GM12891 (cell line): ENCODE measurements around the gene RNF187.

ENCODE experiments used
- POLR2A ChIP-seq: IDR thresholded peaks from 2 replicates; pipeline ENCODE4 v1.6.1; 2011; ENCODE audit warnings: low read depth, low read length, control low read depth
- POLR2AphosphoS5 ChIP-seq: IDR thresholded peaks from 2 replicates; pipeline ENCODE4 v1.6.1; 2011; ENCODE audit warnings: low read depth, low read length, control low read depth

DNA sequence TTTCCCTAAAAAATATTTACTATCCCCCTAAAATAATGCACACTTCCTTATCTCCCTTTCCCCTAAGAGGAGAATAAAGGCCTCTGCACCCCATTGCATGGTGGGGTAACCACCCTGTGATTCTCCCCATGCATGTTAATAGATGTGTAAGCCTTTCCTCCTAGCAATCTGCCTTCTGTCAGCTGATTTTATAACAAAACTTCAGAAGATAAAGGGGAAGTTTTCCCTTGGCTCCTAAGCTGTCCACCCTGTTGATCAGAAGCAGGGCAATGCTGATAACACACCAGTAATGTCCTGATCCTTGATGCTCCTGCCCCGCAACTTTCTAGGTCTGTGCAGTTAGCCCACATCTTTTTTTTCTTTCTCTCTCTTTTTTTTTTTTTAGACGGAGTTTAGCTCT is 11.4 kb upstream of the RNF187 start:
- TF ChIP-seq POLR2A (no peak), POLR2AphosphoS5 (no peak)
